HEK293 (cell line): ENCODE results near the gene STARD10.
A peak's percentile ranks its signal among the peaks of the same experiment; 100 is the strongest.

Source experiments
- CTCF ChIA-PET: fragments of 350-600 bp; formaldehyde crosslinking; extraction: SDS; loops from one replicate; lab custom pipeline; 2021; ENCODE audit warnings: antibody characterized with exemption; lab: Yijun Ruan, JAX
- POLR2A ChIA-PET: fragments of 300-600 bp; formaldehyde crosslinking; extraction: SDS; loops from one replicate; lab custom pipeline; 2020; ENCODE audit warnings: antibody characterized with exemption, inconsistent platforms; lab: Yijun Ruan, JAX
- H3K27ac ChIP-seq: fragments of 200-500 bp; sonication (Bioruptor generic); 2 replicates; pipeline ENCODE4 v1.5.1; 2014; ENCODE audit warnings: low read depth, low read length, control low read depth, inconsistent platforms; ENCODE audit errors: extremely low read depth
- H3K36me3 ChIP-seq, 2 experiments: fragments of 200-500 bp in 1 of 2; sonication (Bioruptor generic) in 1 of 2; 1 replicate in 1 of 2; 2 replicates in 1 of 2; pipeline ENCODE4 v1.5.1; 2014 to 2017; ENCODE audit warnings: inconsistent platforms in 2 of 2, low read length in 2 of 2; ENCODE audit not compliant: control insufficient read depth in 2 of 2, insufficient read depth in 1 of 2
- H3K4me1 ChIP-seq: fragments of 200-500 bp; sonication (Bioruptor generic); 2 replicates; pipeline ENCODE4 v1.5.1; 2014; ENCODE audit warnings: mild to moderate bottlenecking, low read length, inconsistent platforms; ENCODE audit not compliant: control insufficient read depth, insufficient read depth
- H3K4me3 ChIP-seq: 2 replicates; pipeline ENCODE4 v1.5.1; 2011; ENCODE audit warnings: low read depth, mild to moderate bottlenecking, control low read depth, low read length, moderate library complexity
- H3K9me3 ChIP-seq: fragments of 200-500 bp; sonication (Bioruptor generic); 2 replicates; pipeline ENCODE4 v1.5.1; 2014; ENCODE audit warnings: low read depth, low read length, inconsistent platforms; ENCODE audit not compliant: control insufficient read depth, insufficient read depth
- BCL6B ChIP-seq: fragments of 450-650 bp; formaldehyde crosslinking; IDR thresholded peaks from 2 replicates; pipeline ENCODE4 v1.5.1; 2017; ENCODE audit warnings: missing biosample characterization, missing genetic modification characterization
- GFI1B ChIP-seq: fragments of 450-650 bp; formaldehyde crosslinking; IDR thresholded peaks from 2 replicates; pipeline ENCODE4 v1.5.1; 2016; ENCODE audit warnings: missing biosample characterization, missing genetic modification characterization
- MZF1 ChIP-seq: fragments of 450-650 bp; formaldehyde crosslinking; IDR thresholded peaks from 2 replicates; pipeline ENCODE4 v1.5.1; 2017; ENCODE audit warnings: missing biosample characterization, missing genetic modification characterization, borderline replicate concordance
- SCRT1 ChIP-seq: fragments of 450-650 bp; formaldehyde crosslinking; IDR thresholded peaks from 2 replicates; pipeline ENCODE4 v1.5.1; 2016; ENCODE audit warnings: missing biosample characterization, missing genetic modification characterization, borderline replicate concordance
- SP3 ChIP-seq: fragments of 450-650 bp; formaldehyde crosslinking; IDR thresholded peaks from 2 replicates; pipeline ENCODE4 v1.5.1; 2016; ENCODE audit warnings: missing biosample characterization, missing genetic modification characterization
- SP7 ChIP-seq: fragments of 450-650 bp; formaldehyde crosslinking; IDR thresholded peaks from 2 replicates; pipeline ENCODE4 v1.5.1; 2016; ENCODE audit warnings: missing biosample characterization, missing genetic modification characterization
- TCF7L2 ChIP-seq: IDR thresholded peaks from 2 replicates; pipeline ENCODE4 v1.6.1; 2011; ENCODE audit warnings: low read depth, mild to moderate bottlenecking, inconsistent platforms, low read length, moderate library complexity, borderline replicate concordance
- TRIM28 ChIP-seq: IDR thresholded peaks from 2 replicates; pipeline ENCODE4 v1.6.1; 2011; ENCODE audit warnings: low read length, control low read depth, borderline replicate concordance
- TSHZ1 ChIP-seq: fragments of 450-650 bp; formaldehyde crosslinking; IDR thresholded peaks from 2 replicates; pipeline ENCODE4 v1.5.1; 2016; ENCODE audit warnings: missing biosample characterization, missing genetic modification characterization, borderline replicate concordance
- ZBTB21 ChIP-seq: fragments of 450-650 bp; formaldehyde crosslinking; IDR thresholded peaks from 2 replicates; pipeline ENCODE4 v1.5.1; 2017; ENCODE audit warnings: missing biosample characterization, missing genetic modification characterization
- ZBTB48 ChIP-seq: fragments of 450-650 bp; formaldehyde crosslinking; IDR thresholded peaks from 2 replicates; pipeline ENCODE4 v1.5.1; 2016; ENCODE audit warnings: missing biosample characterization, missing genetic modification characterization
- ZFP3 ChIP-seq: fragments of 450-650 bp; formaldehyde crosslinking; IDR thresholded peaks from 2 replicates; pipeline ENCODE4 v1.5.1; 2016; ENCODE audit warnings: low read depth, missing biosample characterization, missing genetic modification characterization
- ZIC2 ChIP-seq: fragments of 450-650 bp; formaldehyde crosslinking; IDR thresholded peaks from 2 replicates; pipeline ENCODE4 v1.5.1; 2016; ENCODE audit warnings: missing biosample characterization, missing genetic modification characterization
- ZNF121 ChIP-seq: fragments of 450-650 bp; formaldehyde crosslinking; IDR thresholded peaks from 2 replicates; pipeline ENCODE4 v1.5.1; 2016; ENCODE audit warnings: missing biosample characterization, missing genetic modification characterization
- ZNF155 ChIP-seq: fragments of 450-650 bp; formaldehyde crosslinking; IDR thresholded peaks from 2 replicates; pipeline ENCODE4 v1.5.1; 2016; ENCODE audit warnings: missing biosample characterization, missing genetic modification characterization
- ZNF239 ChIP-seq: fragments of 450-650 bp; formaldehyde crosslinking; IDR thresholded peaks from 2 replicates; pipeline ENCODE4 v1.5.1; 2016; ENCODE audit warnings: missing biosample characterization, missing genetic modification characterization
- ZNF274 ChIP-seq, 2 experiments: fragments of 200-500 bp in 1 of 2; fragments of 450-650 bp in 1 of 2; sonication (Bioruptor generic) in 1 of 2; formaldehyde crosslinking in 1 of 2; IDR thresholded peaks; 2 replicates each; pipeline versions ENCODE4 v1.5.1 to v1.6.1; 2014 to 2016; ENCODE audit warnings: borderline replicate concordance in 1 of 2, inconsistent platforms in 1 of 2, low read length in 1 of 2, missing biosample characterization in 1 of 2, missing genetic modification characterization in 1 of 2
- ZNF311 ChIP-seq: fragments of 450-650 bp; formaldehyde crosslinking; IDR thresholded peaks from 2 replicates; pipeline ENCODE4 v1.5.1; 2017; ENCODE audit warnings: missing biosample characterization, missing genetic modification characterization, borderline replicate concordance
- ZNF341 ChIP-seq: fragments of 450-650 bp; formaldehyde crosslinking; IDR thresholded peaks from 2 replicates; pipeline ENCODE4; 2016; ENCODE audit warnings: low read depth, missing biosample characterization, missing genetic modification characterization
- ZNF529 ChIP-seq: fragments of 450-650 bp; formaldehyde crosslinking; IDR thresholded peaks from 2 replicates; pipeline ENCODE4 v1.5.1; 2017; ENCODE audit warnings: missing genetic modification characterization, missing biosample characterization; ENCODE audit not compliant: insufficient replicate concordance
- ZNF664 ChIP-seq: fragments of 450-650 bp; formaldehyde crosslinking; IDR thresholded peaks from 2 replicates; pipeline ENCODE4 v1.5.1; 2016; ENCODE audit warnings: missing biosample characterization, missing genetic modification characterization
- ZNF777 ChIP-seq: fragments of 450-650 bp; formaldehyde crosslinking; IDR thresholded peaks from 2 replicates; pipeline ENCODE4 v1.5.1; 2017; ENCODE audit warnings: missing biosample characterization, missing genetic modification characterization, borderline replicate concordance
- TF ChIP-seq, protein P1 (sequence below): fragments of 450-650 bp; IDR thresholded peaks from 2 replicates; pipeline ENCODE4 v1.5.1; 2018; ENCODE audit warnings: missing biosample characterization, mild to moderate bottlenecking, missing genetic modification characterization
- TF ChIP-seq, protein P2 (sequence below): fragments of 450-650 bp; formaldehyde crosslinking; IDR thresholded peaks from 2 replicates; pipeline ENCODE4 v1.5.1; 2016; ENCODE audit warnings: missing biosample characterization, missing genetic modification characterization, low read depth

STARD10 gene

GRCh38 chr11:72736452-72737069, 57.3 kb downstream of the STARD10 start (continued):
- peak; percentile 26; the same call in 1 of the 2 replicates for TF ChIP-seq ZBTB21
- no peak for TF ChIP-seq GFI1B (tag by site-specific recombination)
- no peak for TF ChIP-seq ZNF274 (IDR thresholded peaks at IDR 0.05; ENCODE audit: low read length)
- no peak for TF ChIP-seq ZNF274 (tag by site-specific recombination; IDR thresholded peaks at IDR 0.05; ENCODE audit: borderline replicate concordance)

DNA sequence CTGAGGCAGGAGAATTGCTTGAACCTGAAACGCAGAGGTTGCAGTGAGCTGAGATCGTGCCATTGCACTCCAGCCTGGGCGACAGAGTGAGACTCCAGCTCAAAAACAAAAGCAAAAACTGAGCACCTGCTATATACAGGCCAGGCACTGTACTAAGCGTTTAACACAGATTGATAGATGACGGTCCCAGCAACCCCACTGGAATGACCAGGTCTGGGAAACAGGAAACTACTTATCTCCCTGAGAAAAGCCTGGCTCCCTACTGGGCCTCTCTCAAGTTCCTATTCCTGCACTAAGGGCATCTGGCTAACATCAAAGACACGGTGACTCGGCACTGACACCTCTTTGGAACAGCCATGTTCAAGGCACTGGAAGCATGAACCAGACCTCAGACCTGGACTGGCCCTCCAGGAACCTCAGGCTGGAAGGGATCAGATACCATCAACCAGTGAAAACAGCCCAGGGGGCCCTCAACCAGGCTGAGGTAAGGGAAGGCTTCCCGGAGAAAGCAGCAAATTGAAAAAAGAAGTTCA, 58.3 kb downstream of the STARD10 start:
- ChIA-PET CTCF (interaction anchor here (1.0 to 3.2 kb wide), 3 partner anchors 11 to 57 kb away, joined by 5 to 14 read pairs (median 6); no protein-coding TSS in a partner anchor), POLR2A (no interaction called here)
- Histone ChIP-seq H3K4me1 (no peaks in the 10 kb centered on the region), H3K36me3 (peaks cover 0 to 10% of the 10 kb centered on the region in 2 experiments; a peak in 1 of 3 replicates), H3K4me3 (no peak overlapping the region), H3K9me3 (no peaks in the 10 kb centered on the region), H3K27ac (no peak overlapping the region)
- TF ChIP-seq ZNF341 (tag by site-specific recombination) (peak; percentile 90), ZIC2 (peak; percentile 66), TCF7L2 (peak; percentile 70; the same call in 1 of the 2 replicates), ZBTB48 (0 out of 2 replicates have a peak, but pooled peaks have one; percentile 20), ZNF529 (no peak), ZNF664 (tag by site-specific recombination) (peak; percentile 77), ZNF121 (tag by site-specific recombination) (0 out of 2 replicates have a peak, but pooled peaks have one; percentile 12), TRIM28 (0 out of 2 replicates have a peak, but pooled peaks have one; percentile 23)
- TF ChIP-seq, protein P1, sequence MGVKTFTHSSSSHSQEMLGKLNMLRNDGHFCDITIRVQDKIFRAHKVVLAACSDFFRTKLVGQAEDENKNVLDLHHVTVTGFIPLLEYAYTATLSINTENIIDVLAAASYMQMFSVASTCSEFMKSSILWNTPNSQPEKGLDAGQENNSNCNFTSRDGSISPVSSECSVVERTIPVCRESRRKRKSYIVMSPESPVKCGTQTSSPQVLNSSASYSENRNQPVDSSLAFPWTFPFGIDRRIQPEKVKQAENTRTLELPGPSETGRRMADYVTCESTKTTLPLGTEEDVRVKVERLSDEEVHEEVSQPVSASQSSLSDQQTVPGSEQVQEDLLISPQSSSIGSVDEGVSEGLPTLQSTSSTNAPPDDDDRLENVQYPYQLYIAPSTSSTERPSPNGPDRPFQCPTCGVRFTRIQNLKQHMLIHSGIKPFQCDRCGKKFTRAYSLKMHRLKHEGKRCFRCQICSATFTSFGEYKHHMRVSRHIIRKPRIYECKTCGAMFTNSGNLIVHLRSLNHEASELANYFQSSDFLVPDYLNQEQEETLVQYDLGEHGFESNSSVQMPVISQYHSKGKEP (tag by site-specific recombination), result no peak

DNA sequence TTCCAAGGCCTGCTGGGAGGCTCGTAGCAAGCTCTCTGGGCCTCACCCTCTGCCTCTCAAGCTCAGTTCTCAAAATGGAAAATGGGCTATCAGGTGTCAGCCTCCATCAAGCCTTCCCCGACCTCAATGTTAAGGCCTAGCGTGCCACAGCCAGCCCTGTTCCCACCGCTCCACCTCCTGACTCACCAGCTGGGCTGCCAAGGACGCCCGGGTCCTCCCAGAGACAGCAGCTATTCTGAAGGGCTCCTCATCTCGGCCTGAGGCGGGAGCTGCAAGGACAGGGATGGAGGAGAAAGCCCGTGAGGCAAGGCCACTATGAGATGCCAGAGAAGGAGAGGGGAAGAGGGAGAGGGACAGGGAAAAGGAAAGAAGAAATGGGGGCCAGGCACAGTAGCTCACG, 61.5 kb downstream of the STARD10 start:
- H3K4me1 ChIP-seq, result no peaks in the 10 kb centered on the region
- peaks cover 0 to 10% of the 10 kb centered on the region in 2 experiments; a peak in 1 of 3 replicates for H3K36me3 ChIP-seq
- ChIA-PET POLR2A (interaction anchor here (1.1 kb wide), 1 partner anchor 27 kb away, joined by 3 read pairs; no protein-coding TSS in a partner anchor), CTCF (interaction anchor here (0.7 to 1.1 kb wide), 4 partner anchors 33 to 174 kb away, joined by 3 to 5 read pairs (median 4); no protein-coding TSS in a partner anchor)
- no peak overlapping the region for H3K27ac ChIP-seq
- no peaks in the 10 kb centered on the region for H3K9me3 ChIP-seq
- no peak overlapping the region for H3K4me3 ChIP-seq
- TF ChIP-seq SP7 (no peak), SCRT1 (tag by site-specific recombination) (no peak), SP3 (tag by site-specific recombination) (no peak), ZNF239 (tag by site-specific recombination) (no peak), TSHZ1 (no peak), ZNF155 (no peak), ZNF311 (tag by site-specific recombination) (no peak), ZFP3 (no peak), ZNF777 (tag by site-specific recombination) (no peak), ZNF529 (no peak), BCL6B (tag by site-specific recombination) (no peak), MZF1 (tag by site-specific recombination) (no peak)
- TF ChIP-seq, protein P2, sequence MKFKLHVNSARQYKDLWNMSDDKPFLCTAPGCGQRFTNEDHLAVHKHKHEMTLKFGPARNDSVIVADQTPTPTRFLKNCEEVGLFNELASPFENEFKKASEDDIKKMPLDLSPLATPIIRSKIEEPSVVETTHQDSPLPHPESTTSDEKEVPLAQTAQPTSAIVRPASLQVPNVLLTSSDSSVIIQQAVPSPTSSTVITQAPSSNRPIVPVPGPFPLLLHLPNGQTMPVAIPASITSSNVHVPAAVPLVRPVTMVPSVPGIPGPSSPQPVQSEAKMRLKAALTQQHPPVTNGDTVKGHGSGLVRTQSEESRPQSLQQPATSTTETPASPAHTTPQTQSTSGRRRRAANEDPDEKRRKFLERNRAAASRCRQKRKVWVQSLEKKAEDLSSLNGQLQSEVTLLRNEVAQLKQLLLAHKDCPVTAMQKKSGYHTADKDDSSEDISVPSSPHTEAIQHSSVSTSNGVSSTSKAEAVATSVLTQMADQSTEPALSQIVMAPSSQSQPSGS (tag by site-specific recombination), result no peak
